Natural killer cell (primary cell): ENCODE data around the gene UNC119B. TPM values are rescaled to one million over a fixed set of nuclear protein-coding genes. Genes with fewer than 3 reads are reported as not detected.

Experiments
- ATAC-seq, 3 donors: fragments of 150-1000 bp in 2 of 3; fragments of 200-7000 bp in 1 of 3; cut with Tn5 transposase; 1 replicate in 1 of 3; 2 replicates in 2 of 3; pipeline ENCODE4 v1.10.0; 2021; ENCODE audit warnings: mild to moderate bottlenecking in 2 of 3, moderate library complexity in 2 of 3
- DNase-seq, 2 donors: peaks; one replicate each; pipeline versions ENCODE4 v3.0.0 to v3.0.0-alpha.2; 2013 to 2021; ENCODE audit warnings: mixed read lengths in 1 of 2
- H3K27ac ChIP-seq: one replicate; pipeline ENCODE4 v1.5.1; 2013; ENCODE audit warnings: mild to moderate bottlenecking, low read length
- H3K27me3 ChIP-seq: one replicate; pipeline ENCODE4 v1.6.1; 2013; ENCODE audit warnings: low read length; ENCODE audit not compliant: control insufficient read depth, insufficient read depth
- H3K36me3 ChIP-seq: one replicate; pipeline ENCODE4 v1.6.1; 2013; ENCODE audit warnings: low read length; ENCODE audit not compliant: control insufficient read depth, insufficient read depth
- H3K4me1 ChIP-seq: one replicate; pipeline ENCODE4 v1.6.1; 2013; ENCODE audit warnings: low read length; ENCODE audit not compliant: control insufficient read depth, insufficient read depth
- H3K4me3 ChIP-seq: one replicate; pipeline ENCODE4 v1.5.1; 2013; ENCODE audit warnings: low read length
- H3K9me3 ChIP-seq: one replicate; pipeline ENCODE4 v1.6.1; 2013; ENCODE audit warnings: low read length; ENCODE audit not compliant: control insufficient read depth, insufficient read depth
- H3K27ac Mint-ChIP-seq, 2 donors: one replicate each; pipeline ENCODE4 v1.8.0; 2022; ENCODE audit warnings: mild to moderate bottlenecking in 2 of 2, mixed read lengths in 2 of 2, moderate library complexity in 1 of 2
- H3K27me3 Mint-ChIP-seq, 2 donors: one replicate each; pipeline ENCODE4 v1.8.0; 2022; ENCODE audit warnings: low read depth in 2 of 2, mixed read lengths in 2 of 2
- H3K36me3 Mint-ChIP-seq: one replicate; pipeline ENCODE4 v1.8.0; 2022; ENCODE audit warnings: mixed read lengths
- H3K4me1 Mint-ChIP-seq, 2 donors: one replicate each; pipeline ENCODE4 v1.8.0; 2022; ENCODE audit warnings: mixed read lengths in 2 of 2
- H3K4me3 Mint-ChIP-seq: one replicate; pipeline ENCODE4 v1.8.0; 2022; ENCODE audit warnings: mild to moderate bottlenecking, moderate library complexity, mixed read lengths
- H3K9me3 Mint-ChIP-seq, 2 donors: one replicate each; pipeline ENCODE4 v1.8.0; 2022; ENCODE audit warnings: mixed read lengths in 2 of 2
- WGBS: methylation state at CpG from one replicate; pipeline ENCODE4 v1.1.7; 2013; ENCODE audit warnings: missing lambda C conversion rate; ENCODE audit not compliant: insufficient coverage; 5-methylcytosine and 5-hydroxymethylcytosine counted together
- intact Hi-C: fragments of 100-400 bp; cut with micrococcal nuclease; formaldehyde crosslinking; loops from one replicate; pipeline ENCODE4 v1.14.2; 2022
- total RNA-seq, 4 donors: library from RNA; stranded (reverse); fragments of 120-200 nt in 1 of 4; gene quantifications; one replicate each; pipeline versions ENCODE4 v1.2.3 to v1.2.4, GENCODE V29; 2013 to 2022
- TF ChIP-seq, protein P1 (sequence below): fragments of 200-600 bp; IDR thresholded peaks from one replicate; pipeline ENCODE4 v1.8.0; 2022; ENCODE audit warnings: antibody characterized with exemption

The UNC119B gene
- total RNA-seq, 3 donors from 2014 or later (not counting 1 experiment from before 2014, with no cell fraction given): 10.7 to 11.6 (median 11.6) TPM

DNA sequence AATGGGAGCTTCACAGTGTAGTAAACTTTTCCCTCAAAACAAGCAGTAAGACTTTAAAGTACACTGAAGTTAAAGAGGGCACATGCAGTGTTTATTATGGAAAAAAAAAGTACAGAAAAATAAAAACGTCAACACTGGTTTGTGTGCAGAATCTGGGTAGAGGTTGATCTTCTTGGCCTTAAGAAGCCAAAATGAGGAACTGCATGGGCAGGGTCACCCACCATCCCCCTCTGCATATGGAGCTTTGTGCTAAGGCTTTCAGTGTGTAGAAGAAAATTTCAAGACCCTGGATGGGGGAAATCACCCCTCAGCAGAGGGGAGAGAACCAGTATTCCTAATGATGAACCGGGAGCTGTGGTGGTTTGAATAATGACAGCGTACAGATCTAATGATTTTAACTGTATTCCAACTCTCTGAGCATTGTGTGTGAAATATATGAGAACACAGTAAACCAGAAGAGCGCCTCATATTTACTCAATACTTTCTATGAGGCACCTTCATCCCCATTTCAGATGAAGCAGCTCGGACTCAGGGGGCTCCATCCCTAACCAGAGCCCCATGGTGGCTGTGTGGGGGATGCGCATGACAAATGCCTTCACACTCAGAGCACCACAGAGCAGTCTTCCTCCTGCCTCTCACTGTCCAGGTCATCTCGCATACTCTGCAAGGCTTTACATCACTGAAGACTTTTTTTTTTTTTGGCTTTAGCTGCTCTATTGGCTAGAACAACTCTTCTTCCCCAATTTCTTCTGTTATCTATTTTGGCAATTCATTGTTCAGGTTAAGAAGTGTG is 48.7 kb downstream of the UNC119B start:
- no peak for ATAC-seq
- no peak overlapping the region for H3K27ac ChIP-seq
- no peaks in the 10 kb centered on the region for H3K27me3 ChIP-seq
- WGBS: 88% methylated on average over 7 of the region's 7 CpGs
- intact Hi-C loops: no loop called here
- H3K27ac Mint-ChIP-seq: peak overlapping the region in 1 of 2 donors; percentile 14
- H3K4me1 Mint-ChIP-seq: no peaks in the 10 kb centered on the region
- TF ChIP-seq, protein P1, sequence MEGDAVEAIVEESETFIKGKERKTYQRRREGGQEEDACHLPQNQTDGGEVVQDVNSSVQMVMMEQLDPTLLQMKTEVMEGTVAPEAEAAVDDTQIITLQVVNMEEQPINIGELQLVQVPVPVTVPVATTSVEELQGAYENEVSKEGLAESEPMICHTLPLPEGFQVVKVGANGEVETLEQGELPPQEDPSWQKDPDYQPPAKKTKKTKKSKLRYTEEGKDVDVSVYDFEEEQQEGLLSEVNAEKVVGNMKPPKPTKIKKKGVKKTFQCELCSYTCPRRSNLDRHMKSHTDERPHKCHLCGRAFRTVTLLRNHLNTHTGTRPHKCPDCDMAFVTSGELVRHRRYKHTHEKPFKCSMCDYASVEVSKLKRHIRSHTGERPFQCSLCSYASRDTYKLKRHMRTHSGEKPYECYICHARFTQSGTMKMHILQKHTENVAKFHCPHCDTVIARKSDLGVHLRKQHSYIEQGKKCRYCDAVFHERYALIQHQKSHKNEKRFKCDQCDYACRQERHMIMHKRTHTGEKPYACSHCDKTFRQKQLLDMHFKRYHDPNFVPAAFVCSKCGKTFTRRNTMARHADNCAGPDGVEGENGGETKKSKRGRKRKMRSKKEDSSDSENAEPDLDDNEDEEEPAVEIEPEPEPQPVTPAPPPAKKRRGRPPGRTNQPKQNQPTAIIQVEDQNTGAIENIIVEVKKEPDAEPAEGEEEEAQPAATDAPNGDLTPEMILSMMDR: no peak
- no peak overlapping the region for H3K4me3 ChIP-seq
- DNase-seq: no peak
- no peaks in the 10 kb centered on the region for H3K9me3 Mint-ChIP-seq
- H3K27me3 Mint-ChIP-seq: no peaks in the 10 kb centered on the region
- H3K36me3 ChIP-seq: peaks cover 11% of the 10 kb centered on the region
- no peak overlapping the region for H3K4me3 Mint-ChIP-seq
- H3K9me3 ChIP-seq: peaks cover 4% of the 10 kb centered on the region
- H3K4me1 ChIP-seq: no peaks in the 10 kb centered on the region
- peaks cover 10% of the 10 kb centered on the region for H3K36me3 Mint-ChIP-seq

DNA sequence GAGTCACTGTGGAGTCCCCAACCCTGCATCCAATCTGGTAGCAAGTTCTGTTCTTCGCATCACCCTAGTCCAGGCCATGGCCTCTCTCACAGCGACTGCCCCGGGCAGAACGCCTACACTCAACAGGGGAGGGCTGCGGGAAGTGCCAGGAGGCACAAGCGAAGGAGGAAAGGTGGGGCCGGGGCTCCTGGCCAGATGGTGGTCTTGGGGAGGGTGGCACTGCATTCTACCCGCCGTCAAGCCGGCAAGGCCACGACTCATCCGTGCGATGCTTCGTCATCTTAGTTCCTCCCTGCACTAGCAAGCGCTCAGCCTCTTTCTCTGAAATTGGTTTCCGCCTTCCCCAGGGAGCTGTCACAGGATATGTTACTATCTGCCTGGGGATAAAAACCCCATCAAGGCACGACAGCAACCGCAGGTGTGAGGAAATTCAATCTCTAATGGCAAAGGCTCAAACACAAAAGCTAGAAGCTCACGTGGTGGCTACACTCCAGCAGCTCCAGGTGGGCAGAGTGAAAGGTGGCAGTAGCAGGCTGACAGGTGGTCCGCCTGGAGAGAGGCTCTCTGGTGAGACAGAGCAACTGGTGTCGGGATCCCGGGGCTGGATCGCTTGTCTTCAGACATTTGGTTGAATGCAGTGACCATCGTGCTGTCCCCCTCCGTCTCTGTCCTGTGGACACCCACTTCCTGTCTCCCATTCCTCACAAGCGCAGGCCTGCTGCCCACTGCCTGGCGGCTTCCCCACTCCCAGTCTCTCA is 49.5 kb downstream of the UNC119B start:
- Mint-ChIP-seq H3K27ac (no peak overlapping the region), H3K36me3 (peaks cover 8% of the 10 kb centered on the region), H3K27me3 (no peaks in the 10 kb centered on the region), H3K9me3 (no peaks in the 10 kb centered on the region), H3K4me3 (no peak overlapping the region), H3K4me1 (no peaks in the 10 kb centered on the region)
- Histone ChIP-seq H3K9me3 (peaks cover under 1% of the 10 kb centered on the region), H3K27me3 (no peaks in the 10 kb centered on the region), H3K4me3 (no peak overlapping the region), H3K36me3 (peaks cover 18% of the 10 kb centered on the region), H3K4me1 (no peaks in the 10 kb centered on the region), H3K27ac (no peak overlapping the region)
- DNase-seq (no peak), ATAC-seq (no peak)
- TF ChIP-seq, protein P1: no peak
- 90% methylated on average over 26 of the region's 27 CpGs for WGBS
- intact Hi-C loops: no loop called here

DNA sequence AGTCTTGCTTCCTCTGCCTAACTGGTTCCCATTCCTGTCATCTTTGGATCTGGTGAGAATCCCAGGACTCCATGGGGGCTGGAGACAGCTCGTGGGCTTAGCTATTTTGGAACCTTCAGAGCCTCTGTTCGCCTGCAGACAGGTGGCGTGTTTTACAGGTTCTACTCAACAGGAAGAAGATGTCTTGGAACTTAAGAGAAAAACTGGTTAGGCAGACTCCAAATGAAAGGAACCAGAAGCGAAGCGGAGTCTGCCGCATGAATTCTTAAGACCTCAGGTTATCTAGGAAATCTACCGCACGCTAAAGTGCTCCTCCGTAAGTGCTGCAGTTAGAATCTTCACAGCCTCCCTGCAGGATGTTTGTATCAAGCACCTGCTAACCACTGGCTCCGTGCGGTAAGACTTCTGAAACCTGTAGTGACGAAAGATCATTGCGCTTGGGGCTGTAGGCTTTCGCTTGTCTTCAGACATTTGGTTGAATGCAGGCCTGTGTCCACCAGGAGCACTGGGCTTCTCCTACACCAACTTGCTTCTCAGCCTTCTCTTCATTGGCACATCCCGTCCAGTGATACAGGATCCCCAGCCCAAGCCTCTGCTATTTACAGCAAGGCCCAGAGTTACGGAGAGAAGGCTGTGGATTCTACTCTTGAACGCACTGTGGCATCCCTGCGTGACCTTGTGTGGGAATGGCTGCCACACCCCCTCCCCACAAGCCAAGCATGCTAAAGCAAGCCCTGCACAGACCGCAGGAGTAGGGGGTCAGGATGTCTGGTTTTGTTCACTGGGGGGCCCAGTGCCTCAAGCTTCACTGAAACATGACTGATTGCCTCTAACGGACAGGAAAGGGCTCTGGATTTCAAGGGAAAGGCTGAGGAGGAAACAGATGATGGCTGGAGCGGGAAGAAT is 50.3 kb downstream of the UNC119B start:
- Mint-ChIP-seq H3K36me3 (no peaks in the 10 kb centered on the region), H3K9me3 (no peaks in the 10 kb centered on the region), H3K27ac (peak overlapping the region; percentile 4 to 8), H3K4me3 (no peak overlapping the region), H3K4me1 (no peaks in the 10 kb centered on the region), H3K27me3 (no peaks in the 10 kb centered on the region)
- Histone ChIP-seq H3K27me3 (no peaks in the 10 kb centered on the region), H3K4me3 (no peak overlapping the region), H3K9me3 (no peaks in the 10 kb centered on the region), H3K36me3 (peaks cover 21% of the 10 kb centered on the region), H3K4me1 (no peaks in the 10 kb centered on the region), H3K27ac (no peak overlapping the region)
- DNase-seq: peak in 1 of 2 donors; percentile 70
- intact Hi-C loops: no loop called here
- ATAC-seq: no peak
- TF ChIP-seq, protein P1: no peak
- 88% methylated on average over 21 of the region's 21 CpGs for WGBS
